Measurements from ENCODE around the gene KCNQ5.

GRCh38 chr6:73151732-73152131 lies 529.9 kb downstream of the KCNQ5 start:
- TF ChIP-seq POLR2AphosphoS5 (IDR thresholded peaks at IDR 0.05; ENCODE audit: borderline replicate concordance, low read depth, low read length), result no peak
- no peak for TF ChIP-seq EZH2 (IDR thresholded peaks at IDR 0.05)
